GM21515 (cell line): ENCODE measurements around the gene SEC14L2.
"Not testable (repeated sequence)": the region's sequence is repeated elsewhere in the genome, so short reads cannot be mapped to it uniquely, and the experiment has no call there.

Experiments used
- ATAC-seq: cut with Tn5 transposase; IDR thresholded peaks from one replicate; pipeline ENCODE4 v1.9.1; 2021; ENCODE audit not compliant: unreplicated experiment

The SEC14L2 gene

GRCh38 chr22:30453731-30454510 lies 57.1 kb downstream of the SEC14L2 start:
- ATAC-seq = no peak

- ATAC-seq = no peak
Measured at GRCh38 chr22:30455075-30455840, 58.4 kb downstream of the SEC14L2 start.

- ATAC-seq = no peak
Measured at GRCh38 chr22:30457981-30458380, 61.2 kb downstream of the SEC14L2 start.

GRCh38 chr22:30459181-30460052 lies 62.6 kb downstream of the SEC14L2 start:
- ATAC-seq = no peak

GRCh38 chr22:30460147-30460546 lies 63.3 kb downstream of the SEC14L2 start:
- no peak for ATAC-seq

GRCh38 chr22:30460555-30460954 lies 63.7 kb downstream of the SEC14L2 start:
- not testable (repeated sequence) for ATAC-seq

- ATAC-seq = no peak
Measured at GRCh38 chr22:30469165-30469564, 72.3 kb downstream of the SEC14L2 start.

- ATAC-seq = no peak
Measured at GRCh38 chr22:30470655-30471054, 73.8 kb downstream of the SEC14L2 start.

- ATAC-seq = no peak
Measured at GRCh38 chr22:30471616-30472318, 74.9 kb downstream of the SEC14L2 start, which contains the start of gene SEC14L3. Gene SEC14L3, minus strand, starts transcription at chr22:30472017. Its CDS starts 59 bp downstream, at chr22:30471958.

GRCh38 chr22:30472994-30473720 lies 76.3 kb downstream of the SEC14L2 start:
- no peak for ATAC-seq

GRCh38 chr22:30474121-30474520 lies 77.3 kb downstream of the SEC14L2 start:
- no peak for ATAC-seq
